GM06990 (cell line): ENCODE results near the gene MED27.

Source experiments
- DNase-seq: peaks from one replicate; pipeline ENCODE4 v3.0.0-alpha.2; 2011; ENCODE audit not compliant: insufficient read length; ENCODE audit errors: extremely low read depth
- H3K27me3 ChIP-seq: replicated peaks from 2 replicates; pipeline ENCODE4 v1.6.0; 2011; ENCODE audit warnings: low read length; ENCODE audit not compliant: control insufficient read depth, insufficient read depth
- H3K36me3 ChIP-seq: 2 replicates; pipeline ENCODE4 v1.5.1; 2011; ENCODE audit warnings: low read length; ENCODE audit not compliant: control insufficient read depth, insufficient read depth
- H3K4me3 ChIP-seq: replicated peaks from 2 replicates; pipeline ENCODE4 v1.5.1; 2011; ENCODE audit warnings: low read depth, mild to moderate bottlenecking, control low read depth, low read length
- CTCF ChIP-seq: IDR thresholded peaks from 2 replicates; pipeline ENCODE4 v1.5.1; 2011; ENCODE audit warnings: low read length, control low read depth, mild to moderate bottlenecking, inconsistent platforms; ENCODE audit not compliant: insufficient read depth, poor library complexity, severe bottlenecking

Gene MED27

GRCh38 chr9:132082188-132082587 is 2.5 kb upstream of the MED27 start:
- TF ChIP-seq CTCF, result no peak
- DNase-seq, result no peak
- H3K4me3 ChIP-seq, result no peak overlapping the region

GRCh38 chr9:132078699-132079356 is 839 bp downstream of the MED27 start:
- Histone ChIP-seq H3K4me3 (peak overlapping the region; percentile 80), H3K36me3 (no peaks in the 10 kb centered on the region; the same call in 1 of the 2 replicates), H3K27me3 (no peaks in the 10 kb centered on the region)
- no peak for TF ChIP-seq CTCF
- DNase-seq, result peak; percentile 12

More at GRCh38 chr9:132082188-132082587, 2.5 kb upstream of the MED27 start:
- Histone ChIP-seq H3K27me3 (no peaks in the 10 kb centered on the region), H3K36me3 (no peaks in the 10 kb centered on the region)

GRCh38 chr9:132077881-132078698 is 1.6 kb downstream of the MED27 start:
- H3K36me3 ChIP-seq, result no peaks in the 10 kb centered on the region; the same call in 1 of the 2 replicates
- peak overlapping the region; percentile 80 for H3K4me3 ChIP-seq
- no peak for TF ChIP-seq CTCF
- DNase-seq, result no peak
- no peaks in the 10 kb centered on the region for H3K27me3 ChIP-seq

- no peak for TF ChIP-seq CTCF
- Histone ChIP-seq H3K36me3 (no peaks in the 10 kb centered on the region; the same call in 1 of the 2 replicates), H3K4me3 (no peak overlapping the region), H3K27me3 (no peaks in the 10 kb centered on the region)
- no peak for DNase-seq
Observed at GRCh38 chr9:132075853-132076252, 3.8 kb downstream of the MED27 start.

- Histone ChIP-seq H3K36me3 (no peaks in the 10 kb centered on the region; the same call in none of the 2 replicates), H3K27me3 (no peaks in the 10 kb centered on the region), H3K4me3 (no peak overlapping the region)
- DNase-seq, result no peak
- no peak for TF ChIP-seq CTCF
Observed at GRCh38 chr9:132074736-132075135, 4.9 kb downstream of the MED27 start.
